Measurements from ENCODE around the gene DENND1B.

The DENND1B gene

GRCh38 chr1:197787623-197788536 lies 12.6 kb upstream of the DENND1B start:
- H3K4me3 ChIP-seq (ENCODE audit: low read length): no peak overlapping the region
- DNase-seq (ENCODE audit: low read depth, low spot score): no peak

- no peak for DNase-seq (ENCODE audit: low read depth, low spot score)
Observed at GRCh38 chr1:197787056-197787455, 11.8 kb upstream of the DENND1B start.

GRCh38 chr1:197786280-197786679 lies 11.0 kb upstream of the DENND1B start:
- DNase-seq (ENCODE audit: low read depth, low spot score): no peak
- no peak overlapping the region for H3K4me3 ChIP-seq (ENCODE audit: low read length)

More at GRCh38 chr1:197787056-197787455, 11.8 kb upstream of the DENND1B start:
- no peak overlapping the region for H3K4me3 ChIP-seq (ENCODE audit: low read length)

GRCh38 chr1:197783510-197783948 lies 8.2 kb upstream of the DENND1B start:
- DNase-seq (ENCODE audit: low read depth, low spot score): no peak

GRCh38 chr1:197782722-197783360 lies 7.6 kb upstream of the DENND1B start:
- DNase-seq (ENCODE audit: low read depth, low spot score): no peak
- H3K4me3 ChIP-seq (ENCODE audit: low read length): no peak overlapping the region

More at GRCh38 chr1:197783510-197783948, 8.2 kb upstream of the DENND1B start:
- no peak overlapping the region for H3K4me3 ChIP-seq (ENCODE audit: low read length)

GRCh38 chr1:197781968-197782721 lies 6.9 kb upstream of the DENND1B start:
- H3K4me3 ChIP-seq (ENCODE audit: low read length): no peak overlapping the region
- DNase-seq (ENCODE audit: low read depth, low spot score): no peak

GRCh38 chr1:197779921-197780320 lies 4.6 kb upstream of the DENND1B start:
- no peak for DNase-seq (ENCODE audit: low read depth, low spot score)
- no peak overlapping the region for H3K4me3 ChIP-seq (ENCODE audit: low read length)

- DNase-seq (ENCODE audit: low read depth, low spot score): no peak
- no peak overlapping the region for H3K4me3 ChIP-seq (ENCODE audit: low read length)
Observed at GRCh38 chr1:197778366-197778945, 3.2 kb upstream of the DENND1B start.

- no peak overlapping the region for H3K4me3 ChIP-seq (ENCODE audit: low read length)
- peak; percentile 50 for DNase-seq (ENCODE audit: low read depth, low spot score)
Observed at GRCh38 chr1:197776351-197777105, 1.2 kb upstream of the DENND1B start.

GRCh38 chr1:197774466-197775281 lies 606 bp downstream of the DENND1B start:
- DNase-seq (ENCODE audit: low read depth, low spot score): no peak

GRCh38 chr1:197773856-197774255 lies 1.4 kb downstream of the DENND1B start:
- DNase-seq (ENCODE audit: low read depth, low spot score): no peak
- peak overlapping the region; percentile 69 for H3K4me3 ChIP-seq (ENCODE audit: low read length)

More at GRCh38 chr1:197774466-197775281, 606 bp downstream of the DENND1B start:
- H3K4me3 ChIP-seq (ENCODE audit: low read length): peak overlapping the region; percentile 69

- H3K4me3 ChIP-seq (ENCODE audit: low read length): no peak overlapping the region
Observed at GRCh38 chr1:197771904-197772556, 3.2 kb downstream of the DENND1B start.

GRCh38 chr1:197771386-197771785 lies 3.9 kb downstream of the DENND1B start:
- no peak overlapping the region for H3K4me3 ChIP-seq (ENCODE audit: low read length)
- no peak for DNase-seq (ENCODE audit: low read depth, low spot score)

More at GRCh38 chr1:197771904-197772556, 3.2 kb downstream of the DENND1B start:
- no peak for DNase-seq (ENCODE audit: low read depth, low spot score)

- no peak for DNase-seq (ENCODE audit: low read depth, low spot score)
- H3K4me3 ChIP-seq (ENCODE audit: low read length): no peak overlapping the region
Observed at GRCh38 chr1:197770243-197770642, 5.0 kb downstream of the DENND1B start.

- peak; percentile 60 for DNase-seq (ENCODE audit: low read depth, low spot score)
- no peak overlapping the region for H3K4me3 ChIP-seq (ENCODE audit: low read length)
Observed at GRCh38 chr1:197769287-197769686, 6.0 kb downstream of the DENND1B start.

GRCh38 chr1:197768014-197768805 lies 7.1 kb downstream of the DENND1B start:
- no peak overlapping the region for H3K4me3 ChIP-seq (ENCODE audit: low read length)
- DNase-seq (ENCODE audit: low read depth, low spot score): no peak

Measured in Jurkat, Clone E6-1 (cell line).